HG03354 (cell line): ENCODE data around the gene METTL4.

Experiments used
- ATAC-seq: cut with Tn5 transposase; IDR thresholded peaks from one replicate; pipeline ENCODE4 v1.9.1; 2021; ENCODE audit warnings: mild to moderate bottlenecking; ENCODE audit not compliant: unreplicated experiment, poor library complexity, severe bottlenecking

The METTL4 gene, protein sequence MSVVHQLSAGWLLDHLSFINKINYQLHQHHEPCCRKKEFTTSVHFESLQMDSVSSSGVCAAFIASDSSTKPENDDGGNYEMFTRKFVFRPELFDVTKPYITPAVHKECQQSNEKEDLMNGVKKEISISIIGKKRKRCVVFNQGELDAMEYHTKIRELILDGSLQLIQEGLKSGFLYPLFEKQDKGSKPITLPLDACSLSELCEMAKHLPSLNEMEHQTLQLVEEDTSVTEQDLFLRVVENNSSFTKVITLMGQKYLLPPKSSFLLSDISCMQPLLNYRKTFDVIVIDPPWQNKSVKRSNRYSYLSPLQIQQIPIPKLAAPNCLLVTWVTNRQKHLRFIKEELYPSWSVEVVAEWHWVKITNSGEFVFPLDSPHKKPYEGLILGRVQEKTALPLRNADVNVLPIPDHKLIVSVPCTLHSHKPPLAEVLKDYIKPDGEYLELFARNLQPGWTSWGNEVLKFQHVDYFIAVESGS

DNA sequence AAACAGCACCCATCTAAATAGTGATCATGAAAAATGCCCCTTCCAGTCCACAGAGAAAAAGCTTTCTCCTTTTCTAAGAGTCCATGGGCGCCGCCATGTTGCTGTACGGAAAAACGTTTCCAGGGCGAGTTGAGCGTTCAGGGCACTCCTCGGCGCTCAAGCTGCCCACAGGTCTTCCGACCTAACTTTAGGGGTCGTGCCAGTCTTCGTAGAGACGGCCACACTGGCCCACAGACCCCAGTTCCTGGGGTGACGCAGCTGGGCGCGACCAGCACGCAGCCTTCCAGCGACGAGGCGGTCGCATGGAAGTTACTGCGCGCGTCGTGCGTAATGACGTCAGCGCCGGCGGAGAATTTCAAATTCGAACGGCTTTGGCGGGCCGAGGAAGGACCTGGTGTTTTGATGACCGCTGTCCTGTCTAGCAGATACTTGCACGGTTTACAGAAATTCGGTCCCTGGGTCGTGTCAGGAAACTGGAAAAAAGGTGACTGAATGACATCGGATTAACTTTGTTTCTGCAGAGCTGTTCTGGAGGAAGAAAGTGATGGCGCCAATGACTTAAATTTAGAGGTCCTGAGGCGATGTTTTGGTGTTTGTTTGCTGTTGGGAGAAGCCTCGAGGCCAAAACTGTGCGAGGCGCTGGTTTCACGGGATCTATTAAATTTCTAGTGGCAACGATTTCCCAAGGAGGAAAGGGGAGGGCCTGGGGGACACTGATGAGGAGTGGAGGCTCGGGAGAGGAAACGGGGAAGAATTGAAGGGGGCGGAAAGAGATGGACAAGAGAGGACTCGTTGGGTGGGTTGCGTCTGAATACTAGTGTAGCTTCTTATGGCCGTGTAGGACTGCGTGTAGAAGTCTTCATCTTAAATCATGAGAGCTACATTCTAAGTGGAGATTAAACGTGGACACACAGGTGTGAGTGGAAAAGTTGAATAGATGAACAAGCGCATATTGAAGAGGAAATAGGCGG lies at the start of gene METTL4, which contains the start of gene NDC80:
Gene METTL4 (minus strand): TSS at position 306 of the 971 bp plus-strand sequence. CDS start 4,289 bp downstream, outside the sequence.
Gene NDC80 (plus strand): TSS at position 358 of the 971 bp plus-strand sequence. CDS start 1,429 bp downstream, outside the sequence.
- peak; percentile 78 for ATAC-seq

DNA sequence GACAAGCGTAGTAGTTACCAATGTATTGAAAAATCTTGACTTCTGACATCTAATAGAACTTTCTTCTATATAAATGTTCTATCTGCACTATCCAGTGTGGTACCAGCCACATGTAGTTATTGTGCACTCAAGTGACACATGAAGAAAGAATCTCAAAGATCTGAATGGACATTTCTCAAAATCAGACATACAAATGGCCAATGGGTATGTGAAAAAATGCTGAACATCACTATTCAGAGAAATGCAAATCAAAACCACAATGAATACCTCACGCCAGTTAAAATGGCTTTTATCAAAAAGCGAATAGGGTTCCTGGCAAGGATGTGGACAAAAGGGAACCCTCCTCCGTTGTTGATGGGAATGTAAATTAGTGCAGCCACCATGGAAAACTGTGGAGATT lies 46.7 kb upstream of the METTL4 start:
- ATAC-seq: no peak

DNA sequence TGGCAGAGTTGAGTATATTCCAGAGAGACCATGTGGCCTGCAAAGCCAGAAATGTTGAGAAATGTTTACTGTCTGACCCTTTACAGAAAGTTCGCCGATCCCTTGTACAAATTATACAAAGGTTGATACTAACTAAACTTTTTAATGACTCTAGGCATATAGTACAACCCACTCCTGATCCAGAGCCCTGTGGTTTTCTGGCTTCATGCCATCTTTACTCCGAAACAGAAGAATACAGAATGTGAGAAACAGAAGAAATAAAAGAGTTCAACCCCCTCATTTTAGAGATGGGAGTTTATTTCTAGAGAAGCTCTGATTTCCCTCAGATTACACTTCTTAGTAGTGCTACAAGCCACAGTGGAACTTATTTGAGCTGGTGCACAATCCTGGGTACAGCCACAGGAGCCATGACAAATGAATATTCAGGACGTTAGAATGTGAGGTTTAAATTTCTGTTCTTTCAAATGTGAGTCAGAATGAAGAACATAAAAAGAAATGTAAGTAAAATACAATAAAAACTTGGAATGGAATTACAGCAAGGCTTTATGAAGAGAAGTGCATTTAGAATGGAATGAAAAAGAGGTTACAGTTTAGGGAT lies 46.2 kb upstream of the METTL4 start:
- no peak for ATAC-seq

DNA sequence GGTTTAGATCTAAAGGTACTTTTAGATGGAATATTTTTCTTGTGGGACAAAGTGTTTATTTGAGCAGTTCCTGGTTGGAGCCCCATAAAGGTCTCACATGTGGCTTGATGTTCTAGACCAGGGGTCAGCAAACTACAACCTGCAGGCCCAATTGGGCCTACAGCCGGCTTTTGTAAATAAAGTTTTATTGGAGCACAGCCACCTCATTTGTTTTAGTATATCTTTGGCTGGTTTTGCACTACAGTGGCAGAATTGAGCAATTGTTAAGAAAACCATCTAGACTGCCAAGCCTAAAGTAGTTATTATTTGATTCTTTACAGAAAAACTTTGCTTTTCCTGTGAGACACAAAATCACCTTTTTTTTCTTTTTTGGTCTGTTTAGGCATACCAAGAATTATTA lies 41.7 kb upstream of the METTL4 start:
- ATAC-seq: no peak

DNA sequence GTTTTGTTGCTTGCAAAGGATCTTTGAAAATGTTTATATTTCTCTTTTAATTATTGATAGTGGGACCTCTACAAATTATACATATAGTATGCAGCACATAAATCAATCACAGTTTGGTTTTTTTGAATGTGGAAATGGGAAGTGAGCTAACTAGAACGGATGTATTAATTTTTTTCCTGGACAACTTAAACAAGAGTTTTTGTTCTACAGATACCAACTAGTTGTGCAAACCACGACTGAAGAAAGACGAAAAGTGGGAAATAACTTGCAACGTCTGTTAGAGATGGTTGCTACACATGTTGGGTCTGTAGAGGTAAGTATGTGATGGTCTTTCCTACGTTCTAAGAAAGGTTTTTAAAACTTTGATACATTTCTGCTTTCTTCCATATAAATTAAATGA lies 39.2 kb upstream of the METTL4 start:
- no peak for ATAC-seq

DNA sequence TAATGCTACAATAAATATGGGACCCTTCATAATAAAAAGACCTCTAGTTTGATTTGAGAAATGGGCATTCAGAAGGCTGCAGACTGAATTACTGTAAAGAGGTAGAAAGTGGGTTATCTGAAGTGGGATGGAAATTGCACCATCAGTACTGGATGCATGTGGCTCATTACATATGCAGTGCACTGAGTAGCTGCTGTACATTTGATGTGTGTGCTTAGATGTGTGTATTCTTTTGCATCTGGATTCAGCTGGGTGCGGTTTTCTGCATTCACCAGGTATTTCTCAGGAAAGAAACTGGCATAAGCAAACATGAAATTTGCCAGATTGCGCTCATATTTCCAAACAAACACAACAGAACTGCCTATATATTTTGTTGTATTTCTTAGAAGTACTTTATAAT lies 38.3 kb upstream of the METTL4 start:
- ATAC-seq: no peak

DNA sequence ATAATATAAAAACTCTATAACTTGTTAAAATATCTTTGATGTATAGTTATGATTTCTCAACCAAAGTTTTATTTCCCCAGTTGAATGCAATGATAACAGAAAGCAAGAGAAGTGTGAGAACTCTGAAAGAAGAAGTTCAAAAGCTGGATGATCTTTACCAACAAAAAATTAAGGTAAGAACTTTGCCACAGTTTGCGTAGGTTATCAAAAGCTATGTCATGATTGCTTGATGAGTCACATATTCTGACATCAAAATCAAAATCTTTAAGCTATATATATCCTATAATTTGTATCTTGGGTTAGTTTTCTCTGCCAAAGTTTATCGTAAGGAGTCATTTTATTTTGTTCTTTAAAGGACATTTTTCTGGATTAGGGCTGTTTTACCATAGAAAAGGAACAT lies 35.0 kb upstream of the METTL4 start:
- no peak for ATAC-seq

DNA sequence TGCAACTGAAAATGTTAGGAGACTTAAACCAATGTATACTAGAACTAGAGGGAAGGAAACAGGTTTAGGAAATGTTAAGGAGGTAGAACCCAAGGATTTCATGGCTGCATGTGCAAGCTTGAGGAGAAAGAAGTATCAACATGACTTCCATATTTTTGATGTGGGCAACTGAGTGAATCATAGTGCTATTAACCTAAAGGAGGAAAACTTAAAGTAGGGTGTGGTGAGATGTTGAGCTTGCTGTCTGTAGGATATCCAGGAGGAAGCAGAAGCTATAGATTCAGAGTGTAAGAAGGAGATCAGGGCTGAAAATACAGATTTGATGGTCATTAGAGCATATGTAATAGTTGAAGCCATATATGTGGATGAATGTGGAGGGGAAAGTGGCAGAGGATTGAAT lies 31.5 kb upstream of the METTL4 start:
- ATAC-seq: no peak

DNA sequence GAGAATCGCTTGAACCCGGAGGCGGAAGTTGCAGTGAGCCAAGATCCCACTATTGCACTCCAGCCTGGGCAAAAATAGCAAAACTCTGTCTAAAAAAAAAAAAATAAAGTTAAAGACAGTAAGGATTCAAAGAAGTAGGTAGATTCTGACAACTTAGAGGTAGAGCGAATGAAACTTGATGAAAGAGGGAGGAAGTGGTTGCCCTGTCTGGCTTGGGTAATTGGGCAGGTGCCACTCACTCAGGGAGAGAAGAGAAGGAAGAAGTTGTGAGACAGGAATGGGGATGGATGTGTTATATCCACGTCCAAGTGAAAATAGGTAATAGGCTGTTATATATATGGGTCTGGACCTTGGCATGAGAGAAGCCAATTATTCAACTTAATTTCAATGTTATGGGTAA lies 26.3 kb upstream of the METTL4 start:
- ATAC-seq: no peak

DNA sequence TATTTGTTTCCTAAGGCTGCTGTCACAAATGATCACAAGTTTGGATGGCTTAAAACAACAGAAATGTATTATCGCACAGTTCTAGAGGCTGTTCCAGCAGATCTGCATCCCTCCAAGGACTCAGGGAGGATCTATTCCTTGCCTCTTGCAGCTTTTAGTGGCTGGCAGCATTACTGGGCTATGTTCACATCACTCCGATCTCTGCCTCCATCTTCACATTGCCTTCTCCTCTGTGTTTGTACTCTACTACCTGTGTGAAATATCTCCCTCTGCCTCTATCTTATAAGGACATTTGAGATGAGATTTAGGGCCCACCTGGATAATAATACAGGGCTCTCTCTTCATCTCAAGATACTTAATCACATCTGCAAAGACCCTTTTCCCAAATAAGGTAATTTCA lies 19.0 kb upstream of the METTL4 start:
- no peak for ATAC-seq

DNA sequence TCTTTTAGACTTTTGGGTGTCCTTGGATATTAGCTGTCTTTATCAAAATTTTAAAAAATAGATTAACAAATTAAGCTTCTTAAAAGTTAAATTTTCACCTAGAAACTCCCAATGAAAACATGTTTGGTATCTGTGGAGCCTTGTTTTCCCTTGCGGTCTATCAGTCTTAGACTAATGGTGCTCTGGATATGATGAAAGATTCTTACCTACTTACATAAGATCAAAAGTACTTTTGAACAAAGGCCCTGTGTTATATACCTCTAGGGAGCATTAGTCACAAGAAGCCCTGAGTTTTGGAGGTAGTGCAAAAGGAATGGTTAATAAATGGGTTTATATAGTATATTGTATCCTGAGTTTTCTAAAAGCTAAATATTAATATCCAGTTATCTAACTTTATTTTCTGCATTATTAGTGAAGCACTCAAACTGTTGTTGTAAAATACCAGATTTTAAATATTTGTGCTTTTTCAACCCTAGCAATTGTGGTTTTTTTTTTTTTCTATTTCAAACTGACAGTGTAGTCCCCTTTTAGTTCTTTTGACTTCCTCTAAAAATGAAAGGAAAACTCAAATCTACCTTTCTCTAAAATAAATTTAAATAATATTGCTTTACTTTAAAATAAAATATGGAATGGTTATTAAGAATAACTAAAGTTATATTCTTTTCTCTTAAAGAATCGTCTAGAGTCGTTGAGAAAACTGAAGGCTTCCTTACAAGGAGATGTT lies 18.2 kb upstream of the METTL4 start:
- ATAC-seq: no peak

DNA sequence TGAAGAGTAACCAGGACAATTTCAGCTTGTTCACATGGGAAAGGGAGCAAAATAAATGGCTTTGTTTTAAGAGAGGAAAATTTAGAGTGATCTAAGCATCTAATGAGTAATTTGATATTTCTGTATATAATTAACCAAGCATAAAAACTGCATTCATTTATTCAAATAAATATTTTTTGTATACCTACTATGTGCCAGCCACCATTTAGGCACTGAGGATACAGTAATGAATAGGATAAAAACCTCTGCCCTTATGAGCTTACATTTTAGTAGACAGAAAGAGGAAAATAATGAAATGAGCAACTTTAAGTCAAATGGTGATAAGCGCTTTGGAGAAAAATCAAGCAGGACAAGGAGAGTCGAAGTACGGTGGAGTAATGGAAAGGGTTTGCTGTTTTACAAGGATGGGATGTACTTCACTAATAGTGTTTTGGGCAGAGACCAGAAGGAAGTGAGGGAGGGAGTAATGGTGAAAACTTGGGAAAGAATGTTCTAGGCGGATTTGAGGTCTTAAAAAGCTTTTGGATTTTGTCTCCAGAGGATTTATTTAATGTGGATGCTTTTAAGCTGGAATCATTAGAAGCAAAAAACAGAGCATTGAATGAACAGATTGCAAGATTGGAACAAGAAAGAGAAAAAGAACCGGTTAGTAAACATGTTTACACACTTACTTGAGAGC lies 17.5 kb upstream of the METTL4 start:
- ATAC-seq: no peak

DNA sequence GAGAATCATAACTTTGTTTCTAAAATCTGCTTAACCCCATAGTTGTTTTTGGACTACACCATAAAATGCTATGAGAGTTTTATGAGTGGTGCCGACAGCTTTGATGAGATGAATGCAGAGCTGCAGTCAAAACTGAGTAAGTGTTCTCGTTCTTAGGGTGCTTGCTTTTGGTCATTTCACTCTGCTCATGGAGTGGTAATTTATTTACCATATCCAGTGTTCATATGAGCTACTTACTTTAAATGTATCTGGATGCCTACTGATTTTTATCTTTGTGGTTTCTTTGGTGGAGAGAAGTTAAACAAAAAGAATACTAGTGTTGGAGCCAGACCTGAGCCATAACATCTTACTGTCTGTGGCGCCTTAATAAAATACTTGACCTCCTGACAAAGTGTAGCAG lies 16.5 kb upstream of the METTL4 start:
- no peak for ATAC-seq

DNA sequence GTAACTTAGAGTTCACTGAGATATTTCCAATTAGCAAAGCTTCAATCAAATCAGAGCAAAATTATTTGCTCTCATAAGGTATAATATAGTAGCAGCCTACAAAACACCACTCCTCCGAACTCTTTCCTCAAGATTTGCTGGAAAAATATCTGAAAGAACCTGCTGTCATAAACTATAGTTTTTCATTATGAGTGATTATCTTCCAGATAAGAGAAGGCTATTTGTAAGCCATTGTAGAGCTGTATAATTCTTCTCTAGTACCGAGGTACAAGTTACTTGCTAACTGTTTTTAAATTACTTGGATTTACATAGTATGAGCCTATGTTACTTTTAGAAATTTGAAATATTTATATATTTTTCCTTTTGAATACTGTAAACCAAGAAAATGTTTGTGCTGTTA lies 2.1 kb upstream of the METTL4 start:
- no peak for ATAC-seq

DNA sequence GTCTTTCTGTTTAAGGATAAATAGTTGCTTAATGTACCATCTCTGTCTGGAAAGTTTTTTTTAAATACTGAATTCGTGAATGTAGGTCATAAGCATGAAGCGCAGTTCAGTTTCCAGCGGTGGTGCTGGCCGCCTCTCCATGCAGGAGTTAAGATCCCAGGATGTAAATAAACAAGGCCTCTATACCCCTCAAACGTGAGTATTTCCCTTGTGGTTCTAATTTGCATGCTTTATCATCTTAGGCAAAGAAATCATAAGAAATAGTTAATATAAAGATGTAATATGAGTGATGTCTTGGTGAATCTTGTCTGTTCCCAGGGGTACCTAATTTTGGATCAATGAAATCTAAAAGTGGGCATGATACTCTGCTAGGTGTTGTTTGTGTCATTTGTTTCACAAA lies 1.6 kb upstream of the METTL4 start:
- ATAC-seq: no peak

DNA sequence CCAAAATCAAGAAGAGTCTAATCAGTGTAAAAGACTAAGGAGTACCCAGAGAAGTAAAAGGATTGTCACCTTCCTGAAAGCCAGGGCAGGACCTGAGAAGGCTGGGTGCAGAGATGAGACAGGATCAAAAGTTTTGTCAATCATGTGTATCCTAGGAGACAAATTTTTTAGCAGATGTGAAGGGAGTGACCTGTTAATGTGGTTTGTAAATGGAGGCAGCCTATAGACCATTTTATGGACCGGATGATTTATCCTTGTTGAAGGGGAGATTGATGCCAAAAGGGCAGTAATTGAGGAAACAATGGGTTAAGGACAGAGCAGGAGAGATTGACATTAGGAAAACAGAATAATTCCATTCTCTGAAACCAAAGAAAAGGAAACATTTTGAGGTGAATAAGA lies 865 bp upstream of the METTL4 start:
- ATAC-seq: peak; percentile 25

DNA sequence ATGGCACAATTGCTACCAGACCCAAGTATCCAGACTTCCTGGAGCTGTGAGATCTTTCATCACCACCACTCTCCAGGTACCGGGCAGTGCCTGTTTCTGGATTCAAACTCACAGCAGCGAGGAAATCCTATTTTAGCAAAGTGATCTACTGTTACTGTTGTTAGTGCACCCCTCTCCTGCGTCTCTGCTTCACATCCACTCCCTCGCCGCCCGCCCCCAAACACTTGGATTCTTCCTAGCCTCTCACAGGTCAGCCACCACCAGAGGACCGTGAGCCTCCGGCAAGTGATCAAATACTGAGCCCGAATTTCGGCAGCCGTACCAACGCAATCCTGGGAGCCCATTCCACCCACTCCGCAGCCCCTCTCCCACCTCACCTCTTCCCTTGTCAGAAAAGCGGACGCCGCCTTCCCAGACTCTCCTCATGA lies 519 bp downstream of the METTL4 start:
- ATAC-seq: peak; percentile 61

DNA sequence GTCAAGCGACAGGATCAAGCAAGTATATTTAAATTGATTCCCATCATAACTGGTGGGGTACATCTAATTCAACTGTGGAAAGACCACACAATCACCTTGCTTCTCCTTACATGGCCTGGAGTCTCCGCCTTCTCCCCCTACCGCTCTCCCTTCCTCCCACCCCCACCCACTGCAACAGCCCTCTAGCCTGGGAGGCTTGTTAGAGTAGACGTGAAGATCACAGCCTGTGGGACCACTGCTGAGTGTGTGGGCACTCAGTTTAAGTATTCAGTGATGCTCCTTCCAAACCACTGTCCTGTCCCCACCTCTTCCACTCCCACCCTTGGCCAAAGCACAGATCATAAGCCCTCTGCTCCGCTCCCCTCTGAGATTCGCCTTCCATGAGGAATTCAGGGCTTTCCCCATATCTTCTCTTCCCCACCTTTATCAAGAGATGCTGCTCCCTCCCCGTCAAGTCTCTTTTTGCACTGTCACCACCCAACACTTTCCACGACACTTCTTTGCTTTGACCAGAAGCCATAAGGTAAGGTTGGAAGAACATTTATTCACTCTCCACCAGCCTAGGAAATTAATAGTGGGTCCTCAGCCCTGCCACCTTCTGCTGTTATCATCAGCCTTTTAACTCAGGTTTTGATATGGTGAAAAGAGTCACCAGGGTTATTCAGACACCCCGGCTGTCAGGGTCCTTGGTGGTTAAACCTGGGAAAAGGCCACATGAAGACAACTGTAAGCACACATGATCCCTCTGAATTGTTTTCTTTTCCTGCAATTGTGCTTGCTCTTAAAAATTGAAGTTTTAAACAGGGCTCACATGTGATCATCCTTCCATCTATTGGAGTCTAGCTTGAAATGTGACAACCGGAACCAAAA lies 1.7 kb downstream of the METTL4 start:
- no peak for ATAC-seq
